OCI-LY7 (cell line): ENCODE data around the gene ARAP1.

Source experiments
- CTCF ChIP-seq: fragments of 200-600 bp; sonication (generic); conservative IDR thresholded peaks from 2 replicates; pipeline ENCODE4 v1.5.1; 2014; ENCODE audit warnings: mild to moderate bottlenecking, antibody characterized with exemption, low read length, moderate library complexity, mixed read lengths
- EZH2phosphoT487 ChIP-seq: fragments of 200-600 bp; sonication (generic); IDR thresholded peaks from 2 replicates; pipeline ENCODE4 v1.6.1; 2018; ENCODE audit warnings: low read depth, borderline replicate concordance, mild to moderate bottlenecking, mixed run types, antibody characterized with exemption, low read length, moderate library complexity, mixed read lengths

- TF ChIP-seq EZH2phosphoT487 = no peak
- no peak for TF ChIP-seq CTCF
Measured at GRCh38 chr11:72668629-72669347, 83.4 kb downstream of the ARAP1 start.
